ENCODE measurements around the gene EIF3D. TPM values are rescaled to one million over a fixed set of nuclear protein-coding genes. Genes with fewer than 3 reads are reported as not detected.

EIF3D gene
- total RNA-seq, 1 experiment from 2014 or later = 237 TPM

DNA sequence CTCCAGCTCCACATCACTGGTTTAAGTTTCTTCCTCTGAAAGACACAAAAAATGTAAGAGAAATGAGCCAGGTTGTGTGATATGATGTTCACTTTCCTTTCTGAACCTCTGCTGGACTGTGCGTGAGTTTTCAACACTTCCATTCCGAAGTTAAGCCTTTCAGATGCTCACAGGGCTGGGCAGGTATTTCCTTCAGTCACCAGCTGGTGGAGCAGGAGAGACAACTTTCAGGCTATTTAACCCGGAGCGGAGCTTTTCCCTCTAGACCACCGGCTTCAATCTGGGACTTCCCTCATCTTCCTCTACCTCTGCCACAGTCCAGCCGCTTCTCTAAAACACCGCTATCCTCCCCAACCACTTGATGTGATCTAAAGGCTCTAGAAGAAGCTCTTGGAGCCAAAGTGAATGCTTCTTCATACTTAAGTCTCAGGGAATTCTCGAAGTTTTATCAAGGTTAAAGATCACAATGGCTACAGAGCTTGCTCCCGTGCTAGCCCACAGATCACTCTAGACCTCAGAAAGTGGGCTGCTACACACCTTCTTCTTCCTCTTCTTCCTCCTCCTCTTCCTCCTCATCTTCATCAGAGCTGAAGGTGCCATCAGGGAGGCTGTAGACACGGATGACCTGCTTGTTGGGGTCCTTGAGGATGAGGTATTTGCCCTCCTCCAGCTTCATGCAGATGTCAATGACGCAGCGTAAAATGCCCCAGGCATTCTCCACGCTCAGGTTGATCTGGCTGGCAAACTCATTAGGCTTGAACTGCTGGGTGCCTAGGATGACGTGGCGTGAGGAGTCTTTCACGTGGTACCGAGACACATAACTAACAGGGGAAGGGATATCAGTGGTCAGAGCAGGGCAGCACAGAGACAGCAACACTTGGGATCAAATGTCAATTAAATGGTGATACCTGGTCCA, 17.7 kb downstream of the EIF3D start:
- peak; percentile 66 for DNase-seq (ENCODE audit: low spot score)
- peak overlapping the region; percentile 36 for H3K27ac Mint-ChIP-seq

DNA sequence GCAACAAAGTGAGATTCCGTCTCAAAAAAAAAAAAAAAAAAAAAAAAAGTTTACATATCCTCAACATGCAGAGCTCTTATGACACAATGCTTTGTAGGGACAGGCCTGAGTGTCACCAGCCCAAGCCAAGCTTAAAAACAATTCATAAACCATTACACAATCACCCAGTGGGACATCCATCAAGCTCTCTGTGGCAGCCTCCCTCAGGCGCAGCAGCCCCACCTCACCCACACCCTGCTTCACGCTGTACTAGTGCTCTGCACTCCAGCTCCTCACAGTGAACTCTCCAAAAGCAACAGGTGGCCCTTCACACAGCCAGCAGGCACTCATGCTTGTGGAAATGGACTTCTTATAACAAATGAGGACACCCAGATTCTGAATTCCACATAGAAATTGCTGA, 18.6 kb downstream of the EIF3D start:
- H3K9me3 Mint-ChIP-seq = peaks cover 5% of the 10 kb centered on the region
- ATAC-seq (no peak), DNase-seq (ENCODE audit: low spot score) (no peak)
- CTCF ChIA-PET = interaction anchor here (0.7 to 2.1 kb wide), 18 partner anchors 9 to 346 kb away, joined by 3 to 14 read pairs (median 3); partner anchors contain the start of genes APOL2, EIF3D and IFT27
- H3K27ac Mint-ChIP-seq = no peak overlapping the region
- no peak overlapping the region for H3K4me3 Mint-ChIP-seq
- H3K27me3 Mint-ChIP-seq (ENCODE audit: low read depth) = peaks cover 19% of the 10 kb centered on the region
- H3K4me1 Mint-ChIP-seq = 0 out of 2 replicates have a peak, but pooled peaks cover 4% of the 10 kb centered on the region
- POLR2A ChIA-PET = interaction anchor here (1.4 kb wide), 1 partner anchor 19 kb away, joined by 5 read pairs; the partner anchor contains the start of gene EIF3D
- H3K36me3 Mint-ChIP-seq = peaks cover 58% of the 10 kb centered on the region
- TF ChIP-seq ATF1 (CRISPR knock-in tag; IDR thresholded peaks at IDR 0.05) = no peak
- no peak for TF ChIP-seq NR2C2 (CRISPR knock-in tag; IDR thresholded peaks at IDR 0.05)
- no peak for TF ChIP-seq NFYB (CRISPR knock-in tag; conservative IDR thresholded peaks at IDR 0.05; ENCODE audit: low read depth)
- TF ChIP-seq, protein P1, sequence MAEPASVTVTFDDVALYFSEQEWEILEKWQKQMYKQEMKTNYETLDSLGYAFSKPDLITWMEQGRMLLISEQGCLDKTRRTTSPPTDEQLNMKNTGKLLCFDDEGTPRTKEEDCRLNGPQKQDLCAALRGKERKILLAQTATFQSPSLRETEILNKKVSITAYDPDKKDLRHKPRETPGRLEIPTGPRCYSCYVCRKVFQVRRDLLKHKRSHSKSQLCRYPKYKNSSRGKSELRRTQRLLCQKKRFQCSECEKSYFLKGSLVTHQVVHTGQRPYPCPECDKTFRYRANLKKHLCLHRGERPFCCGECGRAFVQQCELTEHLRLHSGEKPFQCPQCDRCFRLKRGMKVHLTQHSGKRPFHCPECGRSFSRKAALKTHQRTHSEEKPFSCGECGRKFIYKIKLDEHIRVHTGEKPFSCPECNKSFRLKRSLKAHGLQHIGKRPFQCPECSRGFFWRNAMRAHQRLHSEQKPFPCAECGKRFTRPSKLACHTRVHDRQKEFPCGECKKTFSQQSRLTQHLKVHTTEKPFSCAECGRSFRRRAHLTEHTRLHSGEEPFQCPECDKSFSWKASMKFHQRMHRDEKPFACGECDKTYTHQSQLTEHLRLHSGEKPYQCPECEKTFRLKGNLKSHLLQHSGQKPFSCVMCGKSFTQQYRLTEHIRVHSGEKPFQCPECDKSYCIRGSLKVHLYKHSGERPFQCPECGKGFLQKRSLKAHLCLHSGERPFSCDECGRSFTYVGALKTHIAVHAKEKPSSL (CRISPR knock-in tag; conservative IDR thresholded peaks at IDR 0.05) = no peak
- no peak for TF ChIP-seq GRHL2 (CRISPR knock-in tag; IDR thresholded peaks at IDR 0.05; ENCODE audit: insufficient replicate concordance, severe bottlenecking)
- no peak for TF ChIP-seq NR3C1 (CRISPR knock-in tag; conservative IDR thresholded peaks at IDR 0.05; ENCODE audit: low read depth)
- no peak for TF ChIP-seq MYBL2 (CRISPR knock-in tag; IDR thresholded peaks at IDR 0.05)
- no peak for TF ChIP-seq ZNF671 (CRISPR knock-in tag; IDR thresholded peaks at IDR 0.05)
- TF ChIP-seq, protein P2, sequence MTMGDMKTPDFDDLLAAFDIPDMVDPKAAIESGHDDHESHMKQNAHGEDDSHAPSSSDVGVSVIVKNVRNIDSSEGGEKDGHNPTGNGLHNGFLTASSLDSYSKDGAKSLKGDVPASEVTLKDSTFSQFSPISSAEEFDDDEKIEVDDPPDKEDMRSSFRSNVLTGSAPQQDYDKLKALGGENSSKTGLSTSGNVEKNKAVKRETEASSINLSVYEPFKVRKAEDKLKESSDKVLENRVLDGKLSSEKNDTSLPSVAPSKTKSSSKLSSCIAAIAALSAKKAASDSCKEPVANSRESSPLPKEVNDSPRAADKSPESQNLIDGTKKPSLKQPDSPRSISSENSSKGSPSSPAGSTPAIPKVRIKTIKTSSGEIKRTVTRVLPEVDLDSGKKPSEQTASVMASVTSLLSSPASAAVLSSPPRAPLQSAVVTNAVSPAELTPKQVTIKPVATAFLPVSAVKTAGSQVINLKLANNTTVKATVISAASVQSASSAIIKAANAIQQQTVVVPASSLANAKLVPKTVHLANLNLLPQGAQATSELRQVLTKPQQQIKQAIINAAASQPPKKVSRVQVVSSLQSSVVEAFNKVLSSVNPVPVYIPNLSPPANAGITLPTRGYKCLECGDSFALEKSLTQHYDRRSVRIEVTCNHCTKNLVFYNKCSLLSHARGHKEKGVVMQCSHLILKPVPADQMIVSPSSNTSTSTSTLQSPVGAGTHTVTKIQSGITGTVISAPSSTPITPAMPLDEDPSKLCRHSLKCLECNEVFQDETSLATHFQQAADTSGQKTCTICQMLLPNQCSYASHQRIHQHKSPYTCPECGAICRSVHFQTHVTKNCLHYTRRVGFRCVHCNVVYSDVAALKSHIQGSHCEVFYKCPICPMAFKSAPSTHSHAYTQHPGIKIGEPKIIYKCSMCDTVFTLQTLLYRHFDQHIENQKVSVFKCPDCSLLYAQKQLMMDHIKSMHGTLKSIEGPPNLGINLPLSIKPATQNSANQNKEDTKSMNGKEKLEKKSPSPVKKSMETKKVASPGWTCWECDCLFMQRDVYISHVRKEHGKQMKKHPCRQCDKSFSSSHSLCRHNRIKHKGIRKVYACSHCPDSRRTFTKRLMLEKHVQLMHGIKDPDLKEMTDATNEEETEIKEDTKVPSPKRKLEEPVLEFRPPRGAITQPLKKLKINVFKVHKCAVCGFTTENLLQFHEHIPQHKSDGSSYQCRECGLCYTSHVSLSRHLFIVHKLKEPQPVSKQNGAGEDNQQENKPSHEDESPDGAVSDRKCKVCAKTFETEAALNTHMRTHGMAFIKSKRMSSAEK (CRISPR knock-in tag; IDR thresholded peaks at IDR 0.05; ENCODE audit: borderline replicate concordance) = no peak
- no peak for TF ChIP-seq ZNF317 (CRISPR knock-in tag; IDR thresholded peaks at IDR 0.05; ENCODE audit: borderline replicate concordance, low read depth)
- TF ChIP-seq ESRRA (CRISPR knock-in tag; IDR thresholded peaks at IDR 0.05; ENCODE audit: borderline replicate concordance) = no peak
- TF ChIP-seq ZNF416 (CRISPR knock-in tag; IDR thresholded peaks at IDR 0.05) = no peak
- no peak for TF ChIP-seq PRRX2 (CRISPR knock-in tag; IDR thresholded peaks at IDR 0.05)
- TF ChIP-seq, protein P3, sequence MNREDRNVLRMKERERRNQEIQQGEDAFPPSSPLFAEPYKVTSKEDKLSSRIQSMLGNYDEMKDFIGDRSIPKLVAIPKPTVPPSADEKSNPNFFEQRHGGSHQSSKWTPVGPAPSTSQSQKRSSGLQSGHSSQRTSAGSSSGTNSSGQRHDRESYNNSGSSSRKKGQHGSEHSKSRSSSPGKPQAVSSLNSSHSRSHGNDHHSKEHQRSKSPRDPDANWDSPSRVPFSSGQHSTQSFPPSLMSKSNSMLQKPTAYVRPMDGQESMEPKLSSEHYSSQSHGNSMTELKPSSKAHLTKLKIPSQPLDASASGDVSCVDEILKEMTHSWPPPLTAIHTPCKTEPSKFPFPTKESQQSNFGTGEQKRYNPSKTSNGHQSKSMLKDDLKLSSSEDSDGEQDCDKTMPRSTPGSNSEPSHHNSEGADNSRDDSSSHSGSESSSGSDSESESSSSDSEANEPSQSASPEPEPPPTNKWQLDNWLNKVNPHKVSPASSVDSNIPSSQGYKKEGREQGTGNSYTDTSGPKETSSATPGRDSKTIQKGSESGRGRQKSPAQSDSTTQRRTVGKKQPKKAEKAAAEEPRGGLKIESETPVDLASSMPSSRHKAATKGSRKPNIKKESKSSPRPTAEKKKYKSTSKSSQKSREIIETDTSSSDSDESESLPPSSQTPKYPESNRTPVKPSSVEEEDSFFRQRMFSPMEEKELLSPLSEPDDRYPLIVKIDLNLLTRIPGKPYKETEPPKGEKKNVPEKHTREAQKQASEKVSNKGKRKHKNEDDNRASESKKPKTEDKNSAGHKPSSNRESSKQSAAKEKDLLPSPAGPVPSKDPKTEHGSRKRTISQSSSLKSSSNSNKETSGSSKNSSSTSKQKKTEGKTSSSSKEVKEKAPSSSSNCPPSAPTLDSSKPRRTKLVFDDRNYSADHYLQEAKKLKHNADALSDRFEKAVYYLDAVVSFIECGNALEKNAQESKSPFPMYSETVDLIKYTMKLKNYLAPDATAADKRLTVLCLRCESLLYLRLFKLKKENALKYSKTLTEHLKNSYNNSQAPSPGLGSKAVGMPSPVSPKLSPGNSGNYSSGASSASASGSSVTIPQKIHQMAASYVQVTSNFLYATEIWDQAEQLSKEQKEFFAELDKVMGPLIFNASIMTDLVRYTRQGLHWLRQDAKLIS (CRISPR knock-in tag; IDR thresholded peaks at IDR 0.05; ENCODE audit: borderline replicate concordance) = no peak
- TF ChIP-seq CREM (CRISPR knock-in tag; IDR thresholded peaks at IDR 0.05) = no peak
- no peak for TF ChIP-seq HMGA2 (CRISPR knock-in tag; IDR thresholded peaks at IDR 0.05)
- TF ChIP-seq MXD4 (CRISPR knock-in tag; IDR thresholded peaks at IDR 0.05; ENCODE audit: borderline replicate concordance) = no peak

More for the DNA sequence above, 17.7 kb downstream of the EIF3D start:
- Mint-ChIP-seq H3K4me1 (0 out of 2 replicates have a peak, but pooled peaks cover 4% of the 10 kb centered on the region), H3K4me3 (no peak overlapping the region), H3K27me3 (ENCODE audit: low read depth) (peaks cover 17% of the 10 kb centered on the region), H3K9me3 (peaks cover 5% of the 10 kb centered on the region), H3K36me3 (peaks cover 64% of the 10 kb centered on the region)
- ChIA-PET POLR2A (interaction anchor here (1.4 kb wide), 1 partner anchor 18 kb away, joined by 5 read pairs; the partner anchor contains the start of gene EIF3D), CTCF (interaction anchor here (0.6 to 2.1 kb wide), 21 partner anchors 9 to 345 kb away, joined by 3 to 14 read pairs (median 3); partner anchors contain the start of genes APOL2, EIF3D, IFT27 and TXN2)
- ATAC-seq = peak; percentile 61
- no peak for TF ChIP-seq EMX1 (CRISPR knock-in tag; IDR thresholded peaks at IDR 0.05)
- peak; percentile 54; the same call in 1 of the 2 replicates for TF ChIP-seq ZNF121 (CRISPR knock-in tag; IDR thresholded peaks at IDR 0.05)
- TF ChIP-seq, protein P4, sequence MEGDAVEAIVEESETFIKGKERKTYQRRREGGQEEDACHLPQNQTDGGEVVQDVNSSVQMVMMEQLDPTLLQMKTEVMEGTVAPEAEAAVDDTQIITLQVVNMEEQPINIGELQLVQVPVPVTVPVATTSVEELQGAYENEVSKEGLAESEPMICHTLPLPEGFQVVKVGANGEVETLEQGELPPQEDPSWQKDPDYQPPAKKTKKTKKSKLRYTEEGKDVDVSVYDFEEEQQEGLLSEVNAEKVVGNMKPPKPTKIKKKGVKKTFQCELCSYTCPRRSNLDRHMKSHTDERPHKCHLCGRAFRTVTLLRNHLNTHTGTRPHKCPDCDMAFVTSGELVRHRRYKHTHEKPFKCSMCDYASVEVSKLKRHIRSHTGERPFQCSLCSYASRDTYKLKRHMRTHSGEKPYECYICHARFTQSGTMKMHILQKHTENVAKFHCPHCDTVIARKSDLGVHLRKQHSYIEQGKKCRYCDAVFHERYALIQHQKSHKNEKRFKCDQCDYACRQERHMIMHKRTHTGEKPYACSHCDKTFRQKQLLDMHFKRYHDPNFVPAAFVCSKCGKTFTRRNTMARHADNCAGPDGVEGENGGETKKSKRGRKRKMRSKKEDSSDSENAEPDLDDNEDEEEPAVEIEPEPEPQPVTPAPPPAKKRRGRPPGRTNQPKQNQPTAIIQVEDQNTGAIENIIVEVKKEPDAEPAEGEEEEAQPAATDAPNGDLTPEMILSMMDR (IDR thresholded peaks at IDR 0.05) = peak; percentile 40

Measured in WTC11 (cell line).